COLO829 (cell line): ENCODE measurements around the gene SPANXN4.

Experiments used
- DNase-seq: peaks from one replicate; pipeline ENCODE4 v3.0.0; 2012; ENCODE audit warnings: low spot score

Gene SPANXN4, protein sequence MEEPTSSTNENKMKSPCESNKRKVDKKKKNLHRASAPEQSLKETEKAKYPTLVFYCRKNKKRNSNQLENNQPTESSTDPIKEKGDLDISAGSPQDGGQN

DNA sequence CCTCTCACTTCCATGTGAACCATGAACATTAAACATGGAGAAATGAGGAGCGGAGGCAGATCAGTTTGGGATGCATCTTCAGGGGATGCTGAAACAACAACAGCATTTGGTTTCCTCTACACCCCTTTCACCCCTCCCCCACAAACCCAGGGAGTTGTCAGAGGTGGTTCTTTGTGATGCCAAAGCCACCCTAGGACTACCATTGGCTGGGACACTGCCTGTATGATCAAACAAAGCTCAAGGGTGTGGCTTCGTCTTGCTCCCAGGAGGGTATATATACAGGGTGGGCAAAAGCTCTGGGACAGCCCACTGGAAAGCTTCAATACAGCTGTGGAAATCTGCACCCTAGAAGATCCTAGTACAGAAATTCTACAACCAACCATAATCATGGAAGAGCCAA is at the start of gene SPANXN4:
Gene SPANXN4, plus strand, starts transcription at position 301 of the 400 bp plus-strand sequence. Its CDS starts 87 bp downstream, at position 388.
- no peak for DNase-seq

DNA sequence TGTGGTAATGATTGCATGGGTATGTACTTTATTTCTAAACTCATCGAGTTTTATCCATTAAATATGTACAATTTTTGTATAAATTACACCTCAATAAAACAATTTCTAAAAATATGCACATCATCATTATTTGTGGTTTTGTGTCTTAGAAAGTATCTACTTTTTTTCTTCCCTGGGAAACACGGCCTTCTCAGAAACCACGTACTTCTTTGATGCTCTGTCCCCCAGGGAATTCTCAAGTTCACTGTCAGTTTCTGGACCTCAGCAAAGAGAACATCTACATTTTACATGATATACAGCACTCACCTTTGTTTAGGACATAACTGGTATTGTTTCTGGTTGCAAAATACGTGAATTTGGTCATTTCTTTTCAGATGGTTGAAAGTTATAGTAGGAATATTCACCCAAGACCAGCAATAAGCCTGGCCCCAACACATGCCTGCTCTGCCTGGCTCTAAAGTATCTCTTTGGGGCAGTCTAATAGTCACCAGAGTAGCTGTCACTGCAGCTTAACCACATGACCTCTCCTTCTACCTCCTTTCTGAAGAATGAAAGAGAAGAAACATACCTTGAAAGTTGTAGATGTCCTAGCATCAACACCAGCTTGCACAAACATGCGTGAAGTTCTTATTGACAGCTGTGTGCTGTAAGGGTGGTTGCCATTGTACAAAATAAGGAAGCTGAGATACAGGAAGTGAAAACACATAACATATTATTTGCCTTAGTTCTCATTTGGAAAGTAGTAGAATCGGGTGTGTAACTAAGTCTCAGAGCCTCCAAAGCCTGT is 48.4 kb upstream of the SPANXN4 start:
- DNase-seq, result no peak

DNA sequence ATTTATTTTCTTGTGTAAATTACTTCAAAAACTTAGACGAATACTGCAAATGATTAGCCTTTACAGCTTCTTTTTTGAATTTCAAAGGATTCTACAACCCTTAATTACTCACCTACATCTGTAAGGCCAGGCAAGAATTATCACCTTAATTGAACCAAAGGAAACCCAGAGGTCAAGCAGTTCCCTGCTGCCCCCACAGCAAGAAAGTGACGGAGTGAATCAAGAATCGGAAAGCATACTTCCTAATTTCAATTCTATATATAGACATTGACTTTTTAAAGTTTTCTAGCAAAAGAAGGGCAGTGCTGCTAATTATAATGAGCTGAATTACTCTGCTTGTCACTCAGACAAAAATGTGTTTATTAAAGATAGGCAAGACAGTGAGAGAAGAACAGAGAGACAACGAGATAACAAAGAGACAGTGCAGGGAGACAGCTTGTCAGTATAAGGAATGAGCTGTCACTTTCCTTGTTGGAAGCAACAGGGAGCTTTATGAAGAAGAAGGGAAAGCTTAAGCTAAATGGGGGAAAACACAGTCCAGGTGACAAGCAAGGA is 47.5 kb upstream of the SPANXN4 start:
- DNase-seq, result no peak

DNA sequence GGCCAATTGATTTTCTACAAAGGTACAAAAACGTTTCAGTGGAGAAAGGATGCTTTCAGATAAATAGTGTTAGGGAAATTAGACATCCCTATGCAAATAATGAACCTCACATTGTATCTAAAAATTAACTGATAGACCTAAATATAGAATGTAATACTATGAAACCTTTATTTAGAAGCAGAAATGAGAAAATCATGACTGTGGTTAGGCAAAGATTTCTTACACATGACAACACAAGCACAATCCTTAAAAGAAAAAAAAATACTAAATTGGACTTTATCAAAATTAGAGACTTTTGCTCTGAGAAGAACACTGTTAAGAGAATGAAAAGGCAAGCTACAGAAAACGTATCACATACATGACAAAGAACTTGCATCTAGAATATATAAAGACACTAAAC is 43.0 kb upstream of the SPANXN4 start:
- no peak for DNase-seq

DNA sequence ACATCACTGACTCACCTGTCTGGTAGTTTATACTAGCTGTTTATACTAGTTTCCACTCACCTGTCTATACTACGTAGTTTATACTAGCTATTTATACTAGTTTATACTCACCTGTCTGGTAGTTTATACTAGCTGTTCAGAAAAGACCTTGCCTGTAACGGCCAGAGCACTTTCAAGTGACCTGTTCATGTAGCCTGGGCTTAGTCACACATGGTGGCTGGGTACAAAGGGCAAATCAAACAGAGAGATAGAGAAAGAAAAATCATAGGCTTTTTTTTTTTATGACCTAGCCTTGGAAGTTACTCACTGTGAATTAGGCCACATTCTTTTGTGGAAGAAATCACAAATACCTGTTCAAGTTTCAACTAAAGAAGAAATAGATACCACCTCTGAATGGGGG is 30.7 kb upstream of the SPANXN4 start:
- no peak for DNase-seq

DNA sequence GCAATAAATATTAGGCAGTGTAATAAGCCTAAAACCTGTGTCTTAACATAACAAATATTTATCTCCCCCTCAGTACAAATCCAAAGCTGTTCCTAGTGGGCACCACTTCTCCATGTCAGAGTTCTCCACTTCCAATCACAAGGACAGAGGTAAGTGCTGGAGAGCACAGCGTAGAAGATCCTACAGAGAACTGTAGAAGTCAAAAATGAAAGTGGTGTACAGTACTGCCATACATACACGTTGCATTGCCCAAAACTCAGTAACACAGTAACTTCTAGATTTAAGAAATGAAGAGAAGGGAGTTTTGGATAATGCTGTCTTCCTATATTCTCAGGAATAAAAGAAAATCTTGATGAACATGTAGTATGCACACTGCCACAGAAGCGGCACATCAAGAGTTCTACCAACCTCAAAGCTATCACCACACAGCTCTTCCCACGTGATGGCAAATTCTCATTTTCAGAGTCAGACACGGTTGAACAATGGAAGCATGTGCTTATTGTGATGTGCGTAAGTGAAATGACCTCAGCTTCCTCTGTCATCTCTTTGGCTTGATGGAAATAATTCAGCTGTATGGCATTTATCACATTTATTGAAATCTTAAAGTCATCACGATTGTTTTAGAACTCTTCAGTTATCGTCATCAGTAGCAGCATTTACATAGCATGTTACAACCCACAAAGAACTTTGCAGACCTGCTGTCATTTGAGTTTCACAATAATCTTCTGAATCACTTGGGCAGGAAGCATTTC is 27.1 kb upstream of the SPANXN4 start:
- DNase-seq, result no peak

DNA sequence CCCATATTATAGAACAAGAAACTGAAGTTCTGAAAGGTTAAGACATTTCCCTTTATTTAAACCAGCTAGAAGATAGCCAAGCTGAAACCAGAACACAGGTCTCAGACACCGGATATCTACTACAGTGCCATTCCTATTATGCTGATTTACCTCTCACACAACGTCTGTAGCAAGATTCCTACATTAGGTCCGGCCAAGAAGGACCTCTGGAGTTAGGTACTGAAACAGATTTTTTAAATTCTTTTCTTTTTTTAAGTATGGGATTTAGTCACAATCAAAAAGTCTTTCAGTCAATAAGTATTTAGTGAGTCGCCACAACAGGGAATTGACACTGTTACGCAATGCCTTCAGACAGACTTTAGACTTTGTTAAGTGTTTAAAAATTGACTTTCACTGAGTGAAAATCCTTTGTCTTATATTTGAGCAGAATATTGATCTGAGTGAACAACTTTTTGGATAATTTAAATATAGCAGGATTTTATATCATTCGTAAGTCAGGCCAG is 26.5 kb upstream of the SPANXN4 start:
- no peak for DNase-seq

DNA sequence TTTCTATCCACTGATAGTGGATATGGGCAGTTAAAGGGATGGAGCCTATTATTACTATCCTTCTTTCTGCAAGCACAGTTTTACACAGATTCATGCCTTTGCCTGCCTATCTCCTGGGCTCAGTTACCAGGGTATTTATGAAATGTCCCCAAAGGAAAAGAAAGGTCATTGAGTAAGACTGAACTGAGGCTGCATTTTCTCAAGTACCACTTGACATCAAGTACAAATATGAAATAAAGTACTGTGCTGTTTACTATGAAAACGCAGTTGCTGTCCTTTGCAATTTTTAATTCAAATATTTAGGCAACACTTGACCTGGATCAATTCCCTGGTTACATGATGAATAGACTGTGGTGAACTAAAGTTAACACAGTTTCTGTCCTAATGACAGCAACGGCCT is 23.5 kb upstream of the SPANXN4 start:
- DNase-seq, result no peak

DNA sequence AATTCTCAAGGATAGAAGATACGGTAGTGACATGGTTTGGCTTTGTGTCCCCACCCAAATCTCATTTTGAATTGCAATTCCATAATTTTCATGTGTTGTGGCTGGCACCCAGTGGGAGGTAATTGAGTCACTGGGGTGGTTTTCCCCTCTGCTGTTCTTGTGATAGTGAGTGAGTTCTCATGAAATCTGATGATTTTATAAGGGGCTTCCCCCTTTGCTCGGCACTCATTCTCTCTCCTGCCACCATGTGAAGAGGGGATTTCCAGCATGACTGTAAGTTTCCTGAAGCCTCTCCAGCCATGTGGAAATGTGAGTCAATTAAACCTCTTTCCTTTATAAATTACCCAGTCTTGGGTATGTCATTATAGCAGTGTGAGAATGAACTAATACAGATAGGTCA is 8.5 kb upstream of the SPANXN4 start:
- no peak for DNase-seq

DNA sequence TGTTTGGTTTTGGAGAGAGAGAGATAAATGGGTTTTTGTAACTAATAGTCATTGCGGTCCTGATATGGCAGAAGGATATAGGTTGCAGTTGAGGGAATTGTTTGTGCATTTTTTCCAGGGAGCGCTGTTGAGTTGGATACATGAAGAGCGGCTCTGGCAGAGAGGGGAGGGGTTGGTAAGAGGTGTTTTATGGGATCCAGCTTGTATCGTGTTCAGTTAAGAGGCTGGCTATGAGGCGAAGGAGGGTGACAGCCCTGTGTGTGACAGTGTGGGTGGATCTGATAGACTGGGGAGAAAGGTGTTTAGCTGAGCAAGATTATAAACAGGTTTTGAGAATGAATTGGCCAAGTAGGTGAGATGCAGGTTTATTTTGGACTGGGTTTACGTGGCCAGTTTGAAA is 1.5 kb downstream of the SPANXN4 start:
- DNase-seq, result no peak

DNA sequence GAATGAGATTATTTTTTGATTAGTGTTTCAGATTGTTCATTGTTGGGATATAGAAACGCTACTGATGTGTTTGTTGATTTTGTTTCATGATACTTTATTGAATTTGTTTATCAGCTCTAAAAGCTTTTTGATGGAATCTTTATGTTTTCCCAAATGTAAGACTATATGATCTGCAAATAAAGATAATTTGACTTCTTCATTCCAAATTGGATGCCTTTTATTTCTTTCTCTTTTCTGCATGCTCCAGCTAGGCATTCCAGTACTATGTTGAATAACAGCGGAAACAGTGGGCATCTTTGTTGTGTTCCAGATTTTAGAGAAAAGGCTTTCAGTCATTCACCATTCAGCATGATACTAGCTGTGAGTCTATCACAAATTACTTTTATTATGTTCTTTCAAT is 21.8 kb downstream of the SPANXN4 start:
- no peak for DNase-seq

DNA sequence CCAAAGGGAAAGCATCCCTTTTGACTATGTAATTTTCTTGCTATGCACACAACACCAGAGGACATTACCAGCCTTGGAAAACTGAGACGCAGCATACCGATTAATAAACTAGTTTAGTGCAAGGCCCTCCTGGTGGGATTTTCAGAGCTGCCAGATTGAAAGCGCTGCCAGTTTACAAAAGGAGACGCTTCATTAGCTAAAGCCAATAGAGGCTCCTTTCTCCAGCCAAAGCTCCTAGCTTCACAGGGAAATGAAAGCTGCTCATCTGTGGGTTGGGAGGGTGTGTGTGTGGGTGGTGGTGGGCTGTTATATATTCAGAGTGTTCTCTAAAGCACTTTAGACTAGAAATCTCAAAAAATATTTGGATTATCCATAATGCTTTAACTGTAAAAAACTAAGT is 32.4 kb downstream of the SPANXN4 start:
- no peak for DNase-seq

DNA sequence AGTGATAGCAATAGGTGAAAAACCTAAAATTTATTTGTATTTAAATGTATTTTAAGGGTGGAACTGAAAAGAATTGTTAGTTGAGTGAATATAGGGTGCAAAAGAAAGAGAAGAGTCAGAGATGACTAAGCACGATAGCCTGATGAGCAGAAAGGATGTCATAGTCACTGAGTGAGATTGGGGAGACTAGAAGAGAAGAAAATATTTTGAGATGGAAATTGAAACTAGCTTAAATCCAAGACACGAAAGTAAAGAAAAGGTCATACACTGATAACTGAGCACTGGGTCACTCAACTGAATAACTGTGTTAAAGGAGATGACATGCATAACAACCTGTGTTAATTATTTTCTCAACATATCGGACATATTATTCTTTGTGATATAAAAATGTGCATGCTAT is 55.5 kb downstream of the SPANXN4 start:
- DNase-seq, result no peak

DNA sequence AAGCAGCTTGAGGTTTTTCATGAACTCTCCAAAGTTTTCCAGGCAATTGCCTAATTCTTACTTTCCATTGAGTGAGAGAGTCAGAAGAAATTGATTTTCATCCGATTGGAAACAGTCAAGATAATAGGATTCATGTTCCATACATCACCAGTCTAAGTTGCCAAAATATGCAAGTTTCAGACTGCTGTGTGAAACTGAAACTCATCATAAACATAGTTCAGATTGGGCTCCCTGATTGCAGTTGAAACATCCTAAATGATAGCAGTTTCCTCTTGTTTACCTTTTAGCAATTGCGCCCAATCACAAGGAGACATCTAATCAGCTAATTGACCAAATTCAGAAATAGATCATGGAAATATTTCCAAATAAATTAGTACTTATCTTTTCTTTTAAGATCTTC is 56.8 kb downstream of the SPANXN4 start:
- no peak for DNase-seq
